NK-92 treated with Interleukin-12 subunit alpha and Interleukin-12 subunit beta, amount 100 ng/mL, for 24 hours (cell line): Measurements from ENCODE around the gene SYNM.
"Not testable (repeated sequence)": the region's sequence is repeated elsewhere in the genome, so short reads cannot be mapped to it uniquely, and the experiment has no call there.

ENCODE experiments used
- DNase-seq: peaks from one replicate; lab custom pipeline; 2025; lab: John Stamatoyannopoulos, UW

SYNM gene

GRCh38 chr15:99104788-99105513 lies at the start of gene SYNM:
SYNM (plus strand) TSS chr15:99105080; CDS start chr15:99105200, 120 bp downstream.
- no peak for DNase-seq

- DNase-seq, result no peak
Measured at GRCh38 chr15:99055555-99056134, 49.2 kb upstream of the SYNM start.

- DNase-seq, result no peak
Measured at GRCh38 chr15:99057020-99057419, 47.9 kb upstream of the SYNM start.

- no peak for DNase-seq
Measured at GRCh38 chr15:99057697-99058420, 47.0 kb upstream of the SYNM start.

- no peak for DNase-seq
Measured at GRCh38 chr15:99058421-99058870, 46.4 kb upstream of the SYNM start.

- no peak for DNase-seq
Measured at GRCh38 chr15:99059010-99059981, 45.6 kb upstream of the SYNM start.

GRCh38 chr15:99060186-99060585 lies 44.7 kb upstream of the SYNM start:
- not testable (repeated sequence) for DNase-seq

GRCh38 chr15:99062226-99062625 lies 42.7 kb upstream of the SYNM start:
- no peak for DNase-seq

- DNase-seq, result no peak
Measured at GRCh38 chr15:99068186-99068585, 36.7 kb upstream of the SYNM start.

- no peak for DNase-seq
Measured at GRCh38 chr15:99070208-99070607, 34.7 kb upstream of the SYNM start.

GRCh38 chr15:99071091-99071680 lies 33.7 kb upstream of the SYNM start:
- DNase-seq, result no peak

GRCh38 chr15:99073008-99073717 lies 31.7 kb upstream of the SYNM start:
- no peak for DNase-seq

- no peak for DNase-seq
Measured at GRCh38 chr15:99074446-99074845, 30.4 kb upstream of the SYNM start.

GRCh38 chr15:99075059-99075652 lies 29.7 kb upstream of the SYNM start:
- not testable (repeated sequence) for DNase-seq

GRCh38 chr15:99076109-99076508 lies 28.8 kb upstream of the SYNM start:
- no peak for DNase-seq

GRCh38 chr15:99076555-99077308 lies 28.1 kb upstream of the SYNM start:
- DNase-seq, result peak; percentile 52

GRCh38 chr15:99082798-99083197 lies 22.1 kb upstream of the SYNM start:
- no peak for DNase-seq

GRCh38 chr15:99084965-99085364 lies 19.9 kb upstream of the SYNM start:
- no peak for DNase-seq
